Mesendoderm (in vitro differentiated cells): ENCODE measurements around the gene PGM5.

Experiments used
- DNase-seq: peaks from one replicate; pipeline ENCODE4 v3.0.0; 2013
- H2AK5ac ChIP-seq: 2 replicates; pipeline ENCODE4 v1.6.1; 2013; ENCODE audit warnings: low read length, inconsistent platforms
- H2BK120ac ChIP-seq: 2 replicates; pipeline ENCODE4 v1.6.1; 2013; ENCODE audit warnings: low read depth, mild to moderate bottlenecking, low read length, moderate library complexity, mixed read lengths
- H2BK15ac ChIP-seq: replicated peaks from 2 replicates; pipeline ENCODE4 v1.6.1; 2013; ENCODE audit warnings: low read depth, mild to moderate bottlenecking, moderate library complexity
- H2BK5ac ChIP-seq: 2 replicates; pipeline ENCODE4 v1.6.1; 2013; ENCODE audit warnings: low read length, inconsistent platforms
- H3K18ac ChIP-seq: 2 replicates; pipeline ENCODE4 v1.6.1; 2013; ENCODE audit warnings: mild to moderate bottlenecking, low read length, mixed read lengths
- H3K23ac ChIP-seq: one replicate; pipeline ENCODE4 v1.6.1; 2013; ENCODE audit warnings: low read length
- H3K27ac ChIP-seq: 2 replicates; pipeline ENCODE4 v1.5.1; 2013; ENCODE audit warnings: low read depth, mild to moderate bottlenecking, inconsistent platforms, low read length, moderate library complexity
- H3K27me3 ChIP-seq: 2 replicates; pipeline ENCODE4 v1.6.1; 2013; ENCODE audit warnings: low read length, control low read depth, mild to moderate bottlenecking, inconsistent platforms; ENCODE audit not compliant: insufficient read depth, poor library complexity
- H3K36me3 ChIP-seq: 2 replicates; pipeline ENCODE4 v1.6.1; 2013; ENCODE audit warnings: low read length, inconsistent platforms; ENCODE audit not compliant: control insufficient read depth, insufficient read depth
- H3K4ac ChIP-seq: one replicate; pipeline ENCODE4 v1.6.1; 2013; ENCODE audit warnings: low read depth, mild to moderate bottlenecking, low read length, moderate library complexity
- H3K4me1 ChIP-seq: 2 replicates; pipeline ENCODE4 v1.6.1; 2013; ENCODE audit warnings: low read depth, low read length, inconsistent platforms; ENCODE audit not compliant: control insufficient read depth
- H3K4me2 ChIP-seq: 2 replicates; pipeline ENCODE4 v1.6.1; 2013; ENCODE audit warnings: low read length
- H3K4me3 ChIP-seq: 2 replicates; pipeline ENCODE4 v1.5.1; 2013; ENCODE audit warnings: mild to moderate bottlenecking, low read length
- H3K56ac ChIP-seq: one replicate; pipeline ENCODE4 v1.6.1; 2013; ENCODE audit warnings: low read length
- H3K79me1 ChIP-seq: 2 replicates; pipeline ENCODE4 v1.6.1; 2013; ENCODE audit warnings: low read length, inconsistent platforms
- H3K79me2 ChIP-seq: 2 replicates; pipeline ENCODE4 v1.6.1; 2013; ENCODE audit warnings: mild to moderate bottlenecking, low read length; ENCODE audit not compliant: control insufficient read depth, insufficient read depth
- H3K9ac ChIP-seq: 2 replicates; pipeline ENCODE4 v1.6.1; 2013; ENCODE audit warnings: low read length, inconsistent platforms
- H4K5ac ChIP-seq: one replicate; pipeline ENCODE4 v1.6.1; 2013; ENCODE audit warnings: low read length
- H4K8ac ChIP-seq: one replicate; pipeline ENCODE4 v1.6.1; 2013; ENCODE audit warnings: low read depth, mild to moderate bottlenecking, control low read depth, low read length, moderate library complexity
- WGBS: extraction: QIAGEN DNeasy Blood & Tissue Kit; methylation state at CpG from one replicate; pipeline ENCODE4 v1.1.7; 2013; ENCODE audit warnings: low lambda C conversion rate, missing lambda C conversion rate; ENCODE audit not compliant: insufficient coverage; ENCODE audit errors: extremely low coverage; 5-methylcytosine and 5-hydroxymethylcytosine counted together

The PGM5 gene

DNA sequence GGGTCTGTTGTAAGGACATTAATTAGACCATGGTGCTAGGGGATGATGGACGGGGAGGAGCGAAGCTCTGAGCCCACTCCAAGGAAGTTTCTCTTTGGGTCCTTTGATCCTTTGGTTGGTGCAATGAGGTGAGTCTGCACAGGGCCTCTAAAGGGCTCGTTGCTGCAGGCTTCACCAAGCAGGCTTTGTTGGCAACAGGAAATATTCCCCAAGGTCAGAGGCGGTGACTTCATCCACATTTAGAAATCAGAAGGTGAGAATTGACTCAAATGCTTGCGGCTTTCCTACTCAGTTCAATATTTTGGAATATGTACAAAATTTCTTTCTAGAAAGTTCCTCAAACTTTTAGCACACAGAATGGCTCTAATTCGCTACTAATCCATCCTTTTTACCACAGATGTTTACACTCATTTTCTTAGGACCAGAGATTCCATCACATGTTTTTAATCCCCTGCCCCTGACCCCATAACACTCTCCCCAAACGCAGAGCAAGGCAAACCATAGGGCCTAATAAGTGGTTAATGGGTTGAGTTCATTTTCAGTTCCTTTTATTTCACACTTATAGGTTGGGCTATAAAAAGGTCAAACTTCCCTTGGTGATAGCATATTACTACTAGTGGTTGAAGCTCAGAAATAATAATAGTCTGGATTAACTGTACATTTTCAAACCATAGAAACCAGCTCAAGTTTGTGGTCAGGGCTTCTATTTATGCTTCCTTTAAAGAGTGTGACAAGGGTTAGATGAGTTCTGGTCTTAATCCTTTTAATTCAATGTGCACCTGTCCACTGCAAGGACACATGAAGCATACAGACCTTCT lies 221.6 kb downstream of the PGM5 start:
- H2BK15ac ChIP-seq: no peak overlapping the region
- H3K79me1 ChIP-seq: no peaks in the 10 kb centered on the region
- no peak overlapping the region for H4K5ac ChIP-seq
- H2BK5ac ChIP-seq: no peak overlapping the region
- H3K36me3 ChIP-seq: no peaks in the 10 kb centered on the region
- H2BK120ac ChIP-seq: no peak overlapping the region
- WGBS: no CpG with 5 or more reads among the region's 7 CpGs
- no peak overlapping the region for H3K4me3 ChIP-seq
- no peak overlapping the region for H4K8ac ChIP-seq
- no peak overlapping the region for H3K18ac ChIP-seq
- no peak overlapping the region for H3K27ac ChIP-seq
- H3K4ac ChIP-seq: no peak overlapping the region
- H3K9ac ChIP-seq: no peak overlapping the region
- H3K4me2 ChIP-seq: no peak overlapping the region
- H3K23ac ChIP-seq: no peak overlapping the region
- no peaks in the 10 kb centered on the region for H3K4me1 ChIP-seq
- H3K27me3 ChIP-seq: no peaks in the 10 kb centered on the region
- DNase-seq: no peak
- H2AK5ac ChIP-seq: no peak overlapping the region
- H3K79me2 ChIP-seq: no peaks in the 10 kb centered on the region
- no peak overlapping the region for H3K56ac ChIP-seq
